Gastrocnemius medialis (tissue), 4 donors: Measurements from ENCODE around the gene PTPN13.

Source experiments
- CTCF ChIP-seq, 5 experiments: fragments of 450-650 bp in 3 of 5; fragments of 200-600 bp in 2 of 5; sonication (generic) in 2 of 5; IDR thresholded peaks in 4 of 5; conservative IDR thresholded peaks in 1 of 5; 1 replicate in 4 of 5; 2 replicates in 1 of 5; pipeline ENCODE4 v1.5.1; 2016 to 2019; ENCODE audit warnings: antibody characterized with exemption in 5 of 5, mild to moderate bottlenecking in 3 of 5, moderate library complexity in 3 of 5
- POLR2A ChIP-seq, 2 donors: fragments of 450-650 bp; IDR thresholded peaks; one replicate each; pipeline ENCODE4 v1.6.1; 2017; ENCODE audit warnings: antibody characterized with exemption in 2 of 2, mild to moderate bottlenecking in 2 of 2, moderate library complexity in 2 of 2

DNA sequence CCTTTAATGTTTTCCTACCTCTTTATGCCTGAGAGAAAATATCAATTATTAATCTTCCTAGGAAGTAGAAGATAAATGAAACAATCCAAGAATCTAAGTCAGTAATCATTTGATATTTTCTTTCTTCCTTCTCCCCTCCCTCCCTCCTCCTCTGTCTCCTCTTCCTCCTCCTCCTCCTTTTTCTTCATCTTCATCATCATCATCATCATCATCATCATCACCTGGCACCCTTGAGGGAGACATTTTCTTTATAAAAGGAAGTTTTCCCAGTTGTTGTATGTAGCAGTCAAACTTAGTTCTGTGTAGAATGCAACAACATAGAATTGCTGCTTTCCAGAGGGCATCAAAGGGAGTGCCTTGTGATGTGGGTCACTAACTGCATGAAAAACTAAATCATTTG, 155.0 kb downstream of the PTPN13 start:
- TF ChIP-seq CTCF (IDR thresholded peaks at IDR 0.05 in 4 of 5, conservative IDR thresholded peaks at IDR 0.05 in 1 of 5) (no peak), POLR2A (IDR thresholded peaks at IDR 0.05) (no peak)
